G401 (cell line): ENCODE measurements around the gene DEFB121. TPM values are rescaled to one million over a fixed set of nuclear protein-coding genes. Genes with fewer than 3 reads are reported as not detected.
"Not testable (repeated sequence)": the region's sequence is repeated elsewhere in the genome, so short reads cannot be mapped to it uniquely, and the experiment has no call there.

Experiments used
- DNase-seq: peaks from one replicate; pipeline ENCODE4 v3.0.0-alpha.2; 2015; ENCODE audit warnings: low spot score
- in situ Hi-C: cut with HindIII; loops from 2 replicates; pipeline ENCODE4 v1.10.0; 2016; ENCODE audit warnings: low sequenced_read_pairs, mixed read lengths
- total RNA-seq: library from RNA; depleted of rRNA; stranded (reverse); fragments of >200 nt; shearing (Covaris generic); gene quantifications from 2 replicates; pipeline ENCODE4 v1.2.3, GENCODE V29; 2014; rRNA removed

DEFB121 gene
- total RNA-seq, 1 experiment from 2014 or later: not detected

GRCh38 chr20:31374346-31374745, 31.7 kb downstream of the DEFB121 start:
- in situ Hi-C loops: no loop called here
- no peak for DNase-seq

GRCh38 chr20:31368301-31368700, 37.7 kb downstream of the DEFB121 start, which contains the start of gene DEFB118:
Gene DEFB118, plus strand, starts transcription at chr20:31368601. Its CDS starts 50 bp downstream, at chr20:31368651.
- in situ Hi-C loops: no loop called here
- DNase-seq: no peak

DNA sequence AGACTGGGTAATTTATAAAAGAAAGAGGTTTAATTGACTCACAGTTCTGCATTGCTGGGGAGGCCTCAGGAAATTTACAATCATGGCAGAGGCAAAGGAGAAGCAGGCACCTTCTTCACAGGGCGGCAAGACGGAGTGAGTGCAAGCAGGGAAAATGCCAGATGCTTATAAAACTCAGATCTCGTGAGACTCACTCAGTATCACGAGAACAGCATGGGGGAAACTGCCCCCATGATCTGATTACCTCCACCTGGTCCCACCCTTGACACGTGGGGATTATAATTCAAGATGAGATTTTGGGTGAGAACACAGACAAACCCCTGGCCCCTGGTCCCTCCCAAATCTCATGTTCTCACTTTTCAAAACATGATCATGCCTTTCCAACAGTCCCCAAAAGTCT, 41.7 kb downstream of the DEFB121 start:
- in situ Hi-C loops, DNase-seq: not testable (repeated sequence)

GRCh38 chr20:31363295-31363694, 42.7 kb downstream of the DEFB121 start:
- no peak for DNase-seq
- in situ Hi-C loops: no loop called here

GRCh38 chr20:31355981-31356380, 50.0 kb downstream of the DEFB121 start:
- in situ Hi-C loops: no loop called here
- no peak for DNase-seq

Other genes with a start within 250 kb of the DEFB121 start
- gene DEFB115, start 148.6 kb downstream of the DEFB121 start, total RNA-seq: not detected in 2 replicates
- gene DEFB116, start 97.6 kb downstream of the DEFB121 start, total RNA-seq: not detected in 2 replicates
- not detected in 2 replicates for gene DEFB118, start 37.6 kb downstream of the DEFB121 start, total RNA-seq
- not detected in 2 replicates for gene DEFB119, start 15.6 kb downstream of the DEFB121 start, total RNA-seq
- not detected in 2 replicates for gene DEFB123, start 34.4 kb upstream of the DEFB121 start, total RNA-seq
- gene DEFB124, start 68.9 kb upstream of the DEFB121 start, total RNA-seq: not detected in 2 replicates
- not detected in 2 replicates for gene REM1, start 69.1 kb upstream of the DEFB121 start, total RNA-seq
- 124 and 138 TPM in 2 replicates for gene HM13, start 108.2 kb upstream of the DEFB121 start, total RNA-seq
- gene ID1, start 199.1 kb upstream of the DEFB121 start, total RNA-seq: 1,330 and 1,439 TPM in 2 replicates
- gene COX4I2, start 231.7 kb upstream of the DEFB121 start, total RNA-seq: not detected in 2 replicates